C4-2B (cell line): Measurements from ENCODE around the gene PGAM2.

Experiments used
- ZFX ChIP-seq: fragments of 450-650 bp; IDR thresholded peaks from 2 replicates; pipeline ENCODE4 v1.6.1; 2017
- TF ChIP-seq, protein P1 (sequence below): fragments of 450-650 bp; conservative IDR thresholded peaks from 2 replicates; pipeline ENCODE4 v1.5.1; 2017; ENCODE audit warnings: mild to moderate bottlenecking

GRCh38 chr7:44109991-44110390 lies 44.6 kb upstream of the PGAM2 start:
- TF ChIP-seq, protein P1, sequence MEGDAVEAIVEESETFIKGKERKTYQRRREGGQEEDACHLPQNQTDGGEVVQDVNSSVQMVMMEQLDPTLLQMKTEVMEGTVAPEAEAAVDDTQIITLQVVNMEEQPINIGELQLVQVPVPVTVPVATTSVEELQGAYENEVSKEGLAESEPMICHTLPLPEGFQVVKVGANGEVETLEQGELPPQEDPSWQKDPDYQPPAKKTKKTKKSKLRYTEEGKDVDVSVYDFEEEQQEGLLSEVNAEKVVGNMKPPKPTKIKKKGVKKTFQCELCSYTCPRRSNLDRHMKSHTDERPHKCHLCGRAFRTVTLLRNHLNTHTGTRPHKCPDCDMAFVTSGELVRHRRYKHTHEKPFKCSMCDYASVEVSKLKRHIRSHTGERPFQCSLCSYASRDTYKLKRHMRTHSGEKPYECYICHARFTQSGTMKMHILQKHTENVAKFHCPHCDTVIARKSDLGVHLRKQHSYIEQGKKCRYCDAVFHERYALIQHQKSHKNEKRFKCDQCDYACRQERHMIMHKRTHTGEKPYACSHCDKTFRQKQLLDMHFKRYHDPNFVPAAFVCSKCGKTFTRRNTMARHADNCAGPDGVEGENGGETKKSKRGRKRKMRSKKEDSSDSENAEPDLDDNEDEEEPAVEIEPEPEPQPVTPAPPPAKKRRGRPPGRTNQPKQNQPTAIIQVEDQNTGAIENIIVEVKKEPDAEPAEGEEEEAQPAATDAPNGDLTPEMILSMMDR: no peak
- TF ChIP-seq ZFX: no peak
